OCI-LY1 (cell line): ENCODE data around the gene ATXN1.

Experiments
- EZH2 ChIP-seq: fragments of 200-600 bp; sonication (generic), shearing (Covaris generic); IDR thresholded peaks from 2 replicates; pipeline ENCODE4 v1.8.0; 2017; ENCODE audit warnings: borderline replicate concordance, mixed run types, mild to moderate bottlenecking, antibody characterized with exemption, low read length, moderate library complexity, mixed read lengths
- TF ChIP-seq, protein P1 (sequence below): fragments of 200-600 bp; sonication (generic), shearing (Covaris generic); IDR thresholded peaks from 2 replicates; pipeline ENCODE4 v1.5.1; 2017; ENCODE audit warnings: mild to moderate bottlenecking, antibody characterized with exemption, low read length, moderate library complexity, mixed read lengths

DNA sequence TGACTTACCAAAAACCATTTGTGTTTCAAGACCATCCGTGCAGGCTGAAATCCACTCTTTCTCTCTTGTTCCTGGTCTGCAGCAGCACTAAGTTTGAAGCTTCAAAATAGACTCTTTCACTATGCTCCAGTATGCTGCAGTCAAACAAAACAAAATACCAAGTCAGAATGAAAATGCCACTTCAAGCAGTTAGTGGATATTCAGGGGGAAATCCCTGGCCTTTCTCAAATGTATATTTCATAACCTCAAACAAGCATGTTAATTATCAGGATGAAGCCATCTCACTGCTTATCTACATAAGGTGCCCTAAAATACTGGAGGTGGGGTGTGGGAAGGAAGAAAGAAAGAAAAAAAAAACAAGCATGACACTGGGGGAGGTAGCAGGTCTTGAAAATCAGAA, 103.5 kb downstream of the ATXN1 start:
- TF ChIP-seq, protein P1, sequence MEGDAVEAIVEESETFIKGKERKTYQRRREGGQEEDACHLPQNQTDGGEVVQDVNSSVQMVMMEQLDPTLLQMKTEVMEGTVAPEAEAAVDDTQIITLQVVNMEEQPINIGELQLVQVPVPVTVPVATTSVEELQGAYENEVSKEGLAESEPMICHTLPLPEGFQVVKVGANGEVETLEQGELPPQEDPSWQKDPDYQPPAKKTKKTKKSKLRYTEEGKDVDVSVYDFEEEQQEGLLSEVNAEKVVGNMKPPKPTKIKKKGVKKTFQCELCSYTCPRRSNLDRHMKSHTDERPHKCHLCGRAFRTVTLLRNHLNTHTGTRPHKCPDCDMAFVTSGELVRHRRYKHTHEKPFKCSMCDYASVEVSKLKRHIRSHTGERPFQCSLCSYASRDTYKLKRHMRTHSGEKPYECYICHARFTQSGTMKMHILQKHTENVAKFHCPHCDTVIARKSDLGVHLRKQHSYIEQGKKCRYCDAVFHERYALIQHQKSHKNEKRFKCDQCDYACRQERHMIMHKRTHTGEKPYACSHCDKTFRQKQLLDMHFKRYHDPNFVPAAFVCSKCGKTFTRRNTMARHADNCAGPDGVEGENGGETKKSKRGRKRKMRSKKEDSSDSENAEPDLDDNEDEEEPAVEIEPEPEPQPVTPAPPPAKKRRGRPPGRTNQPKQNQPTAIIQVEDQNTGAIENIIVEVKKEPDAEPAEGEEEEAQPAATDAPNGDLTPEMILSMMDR: no peak
- TF ChIP-seq EZH2: no peak
